Measurements from ENCODE around the gene MYO5A. TPM values are rescaled to one million over a fixed set of nuclear protein-coding genes. Genes with fewer than 3 reads are reported as not detected.
A peak's percentile ranks its signal among the peaks of the same experiment; 100 is the strongest.

MYO5A gene
- total and polyA plus RNA-seq, 5 donors from 2014 or later, result 6.1 to 63.3 (median 13.2) TPM

DNA sequence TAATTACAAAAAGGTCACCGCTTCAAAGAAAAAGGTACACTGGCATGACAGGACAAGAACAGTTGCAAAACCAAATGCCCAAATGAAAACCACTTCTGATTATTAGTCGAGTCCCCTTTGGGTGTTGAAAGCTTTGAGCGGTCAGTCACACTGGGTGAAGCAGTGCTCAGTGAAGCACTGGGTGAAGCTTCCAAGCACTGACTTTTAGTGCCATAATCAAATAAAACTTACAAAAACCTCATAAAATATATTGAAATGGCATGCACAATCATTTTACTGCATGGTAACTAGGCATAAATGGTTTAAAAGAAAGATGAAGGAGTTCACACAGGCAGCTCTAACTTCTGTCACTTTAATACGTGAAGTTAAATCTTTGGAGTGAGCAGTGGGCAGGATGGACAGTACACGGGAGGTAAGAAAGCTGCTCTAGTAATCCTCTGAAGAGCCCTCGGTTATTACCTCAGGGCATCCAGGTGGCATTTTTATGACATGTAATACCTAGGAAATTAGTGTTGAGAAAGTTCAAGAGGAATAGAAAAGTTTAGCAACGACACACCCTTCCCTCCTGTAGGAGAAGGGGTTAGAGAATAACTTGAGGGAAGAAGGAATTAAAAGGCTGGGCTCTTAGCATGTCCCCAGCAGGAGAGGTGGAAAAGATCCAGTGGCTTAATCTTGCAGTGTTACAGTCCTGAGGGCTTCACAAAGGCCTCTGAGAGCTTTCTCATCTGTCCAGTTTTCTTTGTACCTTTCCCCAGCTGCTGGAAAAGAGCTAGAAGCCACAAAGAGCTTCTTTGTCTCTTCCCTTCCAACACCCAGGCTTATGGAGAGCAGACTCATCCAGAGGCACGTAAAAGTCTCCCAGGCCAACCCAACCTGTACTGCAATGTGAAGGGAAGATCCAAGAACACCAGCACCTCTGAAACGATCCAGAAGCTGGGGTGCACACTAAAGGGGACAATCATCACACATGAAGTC lies 168.2 kb downstream of the MYO5A start:
- no peak overlapping the region for H3K4me3 Mint-ChIP-seq

DNA sequence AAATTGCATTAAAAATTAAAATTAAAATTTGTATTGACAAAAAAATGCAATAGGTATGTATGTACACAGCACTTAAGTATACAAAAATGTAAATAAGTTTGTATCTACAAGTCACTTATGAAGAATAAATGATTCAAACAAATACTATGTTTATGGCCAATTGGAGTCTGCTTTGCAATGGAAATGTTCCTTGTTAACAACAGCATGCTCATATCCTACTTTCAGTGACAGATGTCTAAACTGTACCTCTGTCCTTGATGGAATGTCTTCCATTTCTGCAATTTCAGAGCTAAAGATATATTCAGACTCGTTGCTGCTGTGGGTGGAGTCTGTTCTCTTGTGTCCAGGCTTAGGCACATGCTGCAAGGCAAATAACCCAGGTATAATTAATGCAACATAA lies 169.0 kb downstream of the MYO5A start:
- Histone ChIP-seq H3K4me1 (ENCODE audit: control insufficient read depth, insufficient read depth, low read length, poor library complexity, severe bottlenecking) (no peaks in the 10 kb centered on the region), H3K36me3 (ENCODE audit: control insufficient read depth, insufficient read depth, low read length) (peaks cover 64% of the 10 kb centered on the region), H3K27ac (ENCODE audit: insufficient read depth, low read length, poor library complexity, severe bottlenecking) (no peak overlapping the region), H3K9me3 (ENCODE audit: control insufficient read depth in 2 of 2, low read length in 2 of 2) (no peaks in the 10 kb centered on the region), H3K27me3 (ENCODE audit: control insufficient read depth, insufficient read depth, low read length) (no peaks in the 10 kb centered on the region), H3K4me3 (ENCODE audit: low read depth, low read length) (no peak overlapping the region)
- no peak overlapping the region for H3K27ac Mint-ChIP-seq
- ATAC-seq (ENCODE audit: low read depth in 2 of 2) (no peak), DNase-seq (no peak)
- peaks cover 0 to 7% (median 2%) of the 10 kb centered on the region in 4 donors for H3K4me1 Mint-ChIP-seq
- H3K9me3 Mint-ChIP-seq, result no peaks in the 10 kb centered on the region
- H3K4me3 Mint-ChIP-seq, result no peak overlapping the region
- H3K36me3 Mint-ChIP-seq, result peaks cover 44% of the 10 kb centered on the region
- H3K27me3 Mint-ChIP-seq, result no peaks in the 10 kb centered on the region

More for the DNA sequence above, 168.2 kb downstream of the MYO5A start:
- H3K4me1 Mint-ChIP-seq, result peaks cover 0 to 7% (median 2%) of the 10 kb centered on the region in 4 donors
- Histone ChIP-seq H3K27me3 (ENCODE audit: control insufficient read depth, insufficient read depth, low read length) (no peaks in the 10 kb centered on the region), H3K27ac (ENCODE audit: insufficient read depth, low read length, poor library complexity, severe bottlenecking) (no peak overlapping the region), H3K4me1 (ENCODE audit: control insufficient read depth, insufficient read depth, low read length, poor library complexity, severe bottlenecking) (no peaks in the 10 kb centered on the region), H3K4me3 (ENCODE audit: low read depth, low read length) (no peak overlapping the region), H3K36me3 (ENCODE audit: control insufficient read depth, insufficient read depth, low read length) (peaks cover 68% of the 10 kb centered on the region), H3K9me3 (ENCODE audit: control insufficient read depth in 2 of 2, low read length in 2 of 2) (no peaks in the 10 kb centered on the region)
- no peaks in the 10 kb centered on the region for H3K27me3 Mint-ChIP-seq
- H3K9me3 Mint-ChIP-seq, result no peaks in the 10 kb centered on the region
- ATAC-seq (ENCODE audit: low read depth in 2 of 2) (no peak), DNase-seq (no peak)
- peaks cover 47% of the 10 kb centered on the region for H3K36me3 Mint-ChIP-seq
- peak overlapping the region in 1 of 3 donors; percentile 28 for H3K27ac Mint-ChIP-seq

DNA sequence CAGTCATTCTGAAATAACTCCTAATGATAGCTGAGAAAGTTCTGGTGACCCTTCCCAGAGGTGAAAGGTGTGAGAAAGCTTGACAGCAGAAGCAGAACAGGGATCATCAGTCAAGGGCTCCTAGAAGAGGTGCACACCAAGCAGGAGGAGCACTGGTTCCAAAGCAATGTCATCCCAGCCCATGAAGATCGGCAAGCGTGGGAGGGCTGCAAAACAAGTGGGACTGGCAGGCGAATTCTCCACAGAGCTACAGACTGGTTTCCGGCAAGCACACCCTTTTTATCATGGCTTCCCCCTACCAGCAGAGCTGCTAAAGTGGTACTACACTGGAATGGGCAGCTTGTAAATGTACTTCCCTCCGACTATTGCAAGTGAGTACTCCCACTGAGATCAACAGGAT lies 170.7 kb downstream of the MYO5A start:
- H3K27ac ChIP-seq (ENCODE audit: insufficient read depth, low read length, poor library complexity, severe bottlenecking), result no peak overlapping the region
- no peak for DNase-seq
- no peak overlapping the region for H3K4me3 ChIP-seq (ENCODE audit: low read depth, low read length)
- Mint-ChIP-seq H3K9me3 (no peaks in the 10 kb centered on the region), H3K36me3 (peaks cover 35% of the 10 kb centered on the region), H3K4me1 (peaks cover 0 to 7% (median 1%) of the 10 kb centered on the region in 4 donors), H3K27ac (peak overlapping the region in 1 of 3 donors; percentile 20), H3K4me3 (no peak overlapping the region), H3K27me3 (no peaks in the 10 kb centered on the region)
- H3K27me3 ChIP-seq (ENCODE audit: control insufficient read depth, insufficient read depth, low read length), result no peaks in the 10 kb centered on the region
- no peaks in the 10 kb centered on the region for H3K9me3 ChIP-seq (ENCODE audit: control insufficient read depth in 2 of 2, low read length in 2 of 2)
- ATAC-seq (ENCODE audit: low read depth in 2 of 2), result no peak
- H3K4me1 ChIP-seq (ENCODE audit: control insufficient read depth, insufficient read depth, low read length, poor library complexity, severe bottlenecking), result no peaks in the 10 kb centered on the region
- peaks cover 64% of the 10 kb centered on the region for H3K36me3 ChIP-seq (ENCODE audit: control insufficient read depth, insufficient read depth, low read length)

DNA sequence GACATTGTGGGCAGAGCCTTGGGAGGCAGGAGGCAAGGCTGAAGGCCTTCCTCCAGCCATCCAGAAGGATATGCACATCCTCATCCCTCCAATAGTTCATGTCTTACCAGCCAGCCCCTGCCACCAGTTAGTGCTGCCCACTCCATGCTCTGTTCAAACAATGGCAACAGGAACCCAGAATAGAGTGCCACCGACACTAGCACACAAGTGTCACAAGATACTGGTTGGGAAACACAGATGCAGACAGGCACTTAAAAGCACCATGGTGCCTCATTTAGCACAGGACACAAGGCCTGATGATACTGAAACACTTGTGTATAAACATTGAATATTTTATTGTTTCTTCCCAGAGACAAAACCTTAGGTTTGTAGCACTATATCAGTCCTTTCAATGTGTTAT lies 176.6 kb downstream of the MYO5A start:
- DNase-seq (no peak), ATAC-seq (ENCODE audit: low read depth in 2 of 2) (no peak)
- H3K4me1 Mint-ChIP-seq, result peaks cover 0 to 2% (median 0%) of the 10 kb centered on the region in 4 donors
- peak overlapping the region in 1 of 3 donors; percentile 48 for H3K27ac Mint-ChIP-seq
- H3K36me3 Mint-ChIP-seq, result peaks cover 34% of the 10 kb centered on the region
- no peak overlapping the region for H3K4me3 Mint-ChIP-seq
- Histone ChIP-seq H3K4me3 (ENCODE audit: low read depth, low read length) (no peak overlapping the region), H3K27me3 (ENCODE audit: control insufficient read depth, insufficient read depth, low read length) (no peaks in the 10 kb centered on the region), H3K9me3 (ENCODE audit: control insufficient read depth in 2 of 2, low read length in 2 of 2) (no peaks in the 10 kb centered on the region), H3K36me3 (ENCODE audit: control insufficient read depth, insufficient read depth, low read length) (peaks cover 60% of the 10 kb centered on the region), H3K4me1 (ENCODE audit: control insufficient read depth, insufficient read depth, low read length, poor library complexity, severe bottlenecking) (no peaks in the 10 kb centered on the region), H3K27ac (ENCODE audit: insufficient read depth, low read length, poor library complexity, severe bottlenecking) (no peak overlapping the region)
- no peaks in the 10 kb centered on the region for H3K27me3 Mint-ChIP-seq
- H3K9me3 Mint-ChIP-seq, result no peaks in the 10 kb centered on the region

DNA sequence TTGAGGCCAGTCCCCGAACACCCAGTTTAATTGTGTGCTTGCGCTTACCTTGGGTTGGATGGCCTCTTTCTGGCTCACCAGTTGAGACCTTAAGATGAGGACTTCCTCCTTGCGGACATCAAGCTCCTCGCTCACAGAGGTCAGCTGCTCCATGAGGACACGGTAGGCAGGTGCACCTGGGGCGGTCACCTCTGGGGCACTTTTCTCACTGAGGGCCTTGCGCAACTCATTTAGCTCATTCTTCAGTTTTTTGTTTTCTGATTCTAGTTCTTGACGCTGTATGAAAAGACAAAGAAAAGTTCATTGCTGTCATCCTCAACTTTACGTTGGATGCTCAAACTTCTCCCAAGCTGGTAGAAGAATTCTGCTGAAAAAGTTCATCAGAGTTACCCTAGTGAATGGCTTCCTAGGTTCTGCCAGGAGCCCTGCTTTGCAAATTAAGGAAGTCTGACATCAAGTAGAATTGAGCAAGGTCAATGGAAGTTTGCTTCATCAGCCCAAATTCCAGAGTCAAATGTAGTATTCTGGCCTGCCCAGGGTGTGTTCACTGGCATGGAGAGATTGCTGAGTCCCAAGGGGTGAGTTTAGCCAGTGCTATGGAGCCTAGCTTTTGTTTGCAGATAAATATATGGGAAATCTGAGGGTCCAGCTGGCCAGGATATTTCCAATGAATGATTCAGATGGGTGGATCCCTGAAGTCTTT lies 177.3 kb downstream of the MYO5A start:
- DNase-seq (no peak), ATAC-seq (ENCODE audit: low read depth in 2 of 2) (no peak)
- no peak overlapping the region for H3K4me3 Mint-ChIP-seq
- Histone ChIP-seq H3K36me3 (ENCODE audit: control insufficient read depth, insufficient read depth, low read length) (peaks cover 61% of the 10 kb centered on the region), H3K4me3 (ENCODE audit: low read depth, low read length) (no peak overlapping the region), H3K27me3 (ENCODE audit: control insufficient read depth, insufficient read depth, low read length) (no peaks in the 10 kb centered on the region), H3K4me1 (ENCODE audit: control insufficient read depth, insufficient read depth, low read length, poor library complexity, severe bottlenecking) (no peaks in the 10 kb centered on the region), H3K27ac (ENCODE audit: insufficient read depth, low read length, poor library complexity, severe bottlenecking) (no peak overlapping the region), H3K9me3 (ENCODE audit: control insufficient read depth in 2 of 2, low read length in 2 of 2) (no peaks in the 10 kb centered on the region)
- peaks cover 0 to 3% (median 0%) of the 10 kb centered on the region in 4 donors for H3K4me1 Mint-ChIP-seq
- H3K9me3 Mint-ChIP-seq, result no peaks in the 10 kb centered on the region
- peaks cover 34% of the 10 kb centered on the region for H3K36me3 Mint-ChIP-seq
- peak overlapping the region in 2 of 3 donors; percentile 26 to 48 for H3K27ac Mint-ChIP-seq
- H3K27me3 Mint-ChIP-seq, result no peaks in the 10 kb centered on the region

DNA sequence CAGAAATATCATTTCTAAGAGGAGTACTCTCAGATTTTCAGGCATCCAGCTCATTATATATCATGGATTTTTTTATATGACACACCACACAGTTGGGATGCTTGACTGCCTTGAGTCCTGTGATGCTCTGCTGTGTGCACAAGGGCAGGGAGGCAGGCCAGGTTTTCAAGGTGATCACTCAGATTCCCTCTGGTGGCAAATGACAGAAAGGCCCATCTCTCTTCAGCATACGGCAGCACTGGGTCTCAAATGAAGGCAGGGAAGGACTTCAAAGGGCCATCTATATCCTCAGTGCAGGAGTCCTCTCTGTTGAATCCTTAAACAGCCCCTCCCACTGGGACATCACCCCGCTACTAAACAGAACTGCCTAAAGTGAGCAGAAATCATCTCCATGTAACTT lies 178.3 kb downstream of the MYO5A start:
- peak in 1 of 3 donors; percentile 19 for DNase-seq

DNA sequence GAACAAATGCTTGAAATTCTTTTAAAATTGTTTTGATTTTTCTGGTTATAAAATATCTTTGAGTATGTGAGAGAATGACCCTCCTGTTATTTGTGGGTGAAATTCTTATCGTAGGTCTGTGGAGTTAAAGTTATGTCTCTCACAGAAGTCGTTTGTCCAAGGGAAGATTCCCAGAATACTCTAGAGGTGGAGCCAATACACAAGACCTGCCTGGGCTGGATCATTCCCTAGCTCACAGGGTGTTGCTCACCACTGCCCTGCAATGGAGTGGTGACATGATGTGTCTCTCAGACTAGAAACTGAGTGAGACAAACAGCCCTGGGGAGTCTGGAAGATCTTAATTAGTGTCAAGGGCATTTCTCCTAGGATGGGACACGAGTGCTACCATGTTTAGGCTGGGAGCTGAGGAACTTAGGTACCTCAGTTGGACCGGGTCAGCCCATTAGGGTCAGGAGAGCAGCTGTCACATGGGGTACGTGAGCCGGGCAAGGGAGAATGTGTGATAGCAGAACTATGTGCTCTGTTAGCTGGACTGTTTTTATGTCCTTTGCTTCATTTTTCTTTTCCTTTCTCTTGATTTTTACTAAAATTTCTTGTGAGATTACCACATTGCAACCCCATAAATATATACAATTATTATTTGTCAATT lies 179.5 kb downstream of the MYO5A start:
- Mint-ChIP-seq H3K36me3 (peaks cover 34% of the 10 kb centered on the region), H3K27me3 (no peaks in the 10 kb centered on the region), H3K9me3 (no peaks in the 10 kb centered on the region), H3K4me3 (no peak overlapping the region), H3K27ac (no peak overlapping the region), H3K4me1 (peaks cover 0 to 3% (median 0%) of the 10 kb centered on the region in 4 donors)
- no peak for DNase-seq
- Histone ChIP-seq H3K36me3 (ENCODE audit: control insufficient read depth, insufficient read depth, low read length) (peaks cover 72% of the 10 kb centered on the region), H3K27ac (ENCODE audit: insufficient read depth, low read length, poor library complexity, severe bottlenecking) (no peak overlapping the region), H3K9me3 (ENCODE audit: control insufficient read depth in 2 of 2, low read length in 2 of 2) (no peaks in the 10 kb centered on the region), H3K4me3 (ENCODE audit: low read depth, low read length) (no peak overlapping the region), H3K27me3 (ENCODE audit: control insufficient read depth, insufficient read depth, low read length) (no peaks in the 10 kb centered on the region), H3K4me1 (ENCODE audit: control insufficient read depth, insufficient read depth, low read length, poor library complexity, severe bottlenecking) (no peaks in the 10 kb centered on the region)
- ATAC-seq (ENCODE audit: low read depth in 2 of 2), result no peak

More for the DNA sequence above, 178.3 kb downstream of the MYO5A start:
- ATAC-seq (ENCODE audit: low read depth in 2 of 2), result no peak
- Histone ChIP-seq H3K4me3 (ENCODE audit: low read depth, low read length) (no peak overlapping the region), H3K36me3 (ENCODE audit: control insufficient read depth, insufficient read depth, low read length) (peaks cover 69% of the 10 kb centered on the region), H3K27ac (ENCODE audit: insufficient read depth, low read length, poor library complexity, severe bottlenecking) (no peak overlapping the region), H3K27me3 (ENCODE audit: control insufficient read depth, insufficient read depth, low read length) (no peaks in the 10 kb centered on the region), H3K9me3 (ENCODE audit: control insufficient read depth in 2 of 2, low read length in 2 of 2) (no peaks in the 10 kb centered on the region), H3K4me1 (ENCODE audit: control insufficient read depth, insufficient read depth, low read length, poor library complexity, severe bottlenecking) (no peaks in the 10 kb centered on the region)
- Mint-ChIP-seq H3K36me3 (peaks cover 34% of the 10 kb centered on the region), H3K4me1 (peaks cover 0 to 3% (median 0%) of the 10 kb centered on the region in 4 donors), H3K27ac (no peak overlapping the region), H3K4me3 (no peak overlapping the region), H3K9me3 (no peaks in the 10 kb centered on the region), H3K27me3 (no peaks in the 10 kb centered on the region)

All from CD4-positive, CD25-positive, alpha-beta regulatory T cell (primary cell).